H9 (cell line): ENCODE measurements around the gene DTNBP1. TPM values are rescaled to one million over a fixed set of nuclear protein-coding genes. Genes with fewer than 3 reads are reported as not detected.

Experiments
- DNase-seq: peaks from one replicate; pipeline ENCODE4 v3.0.0-alpha.2; 2017
- H2AFZ ChIP-seq: one replicate; pipeline ENCODE4 v1.6.1; 2013; ENCODE audit warnings: mild to moderate bottlenecking, low read length, control low read depth, moderate library complexity
- H2AK5ac ChIP-seq: 2 replicates; pipeline ENCODE4 v1.6.1; 2013; ENCODE audit warnings: low read length, control low read depth, mixed read lengths; ENCODE audit not compliant: insufficient read length
- H2BK120ac ChIP-seq: one replicate; pipeline ENCODE4 v1.6.1; 2013; ENCODE audit warnings: low read depth, mild to moderate bottlenecking, low read length, control low read depth, inconsistent platforms; ENCODE audit not compliant: poor library complexity, severe bottlenecking
- H2BK12ac ChIP-seq: 2 replicates; pipeline ENCODE4 v1.6.1; 2013; ENCODE audit warnings: low read length, control low read depth, mixed read lengths, low read depth; ENCODE audit not compliant: insufficient read length
- H2BK15ac ChIP-seq: 2 replicates; pipeline ENCODE4 v1.6.1; 2013; ENCODE audit warnings: low read depth, low read length, control low read depth
- H2BK20ac ChIP-seq: one replicate; pipeline ENCODE4 v1.6.1; 2013; ENCODE audit warnings: low read depth, mild to moderate bottlenecking, low read length, control low read depth, inconsistent platforms; ENCODE audit not compliant: poor library complexity, severe bottlenecking
- H2BK5ac ChIP-seq: 2 replicates; pipeline ENCODE4 v1.6.1; 2013; ENCODE audit warnings: low read length, control low read depth, mixed read lengths; ENCODE audit not compliant: insufficient read length
- H3K14ac ChIP-seq: 2 replicates; pipeline ENCODE4 v1.6.1; 2013; ENCODE audit warnings: low read length, control low read depth; ENCODE audit not compliant: insufficient read depth
- H3K18ac ChIP-seq: 2 replicates; pipeline ENCODE4 v1.6.1; 2013; ENCODE audit warnings: low read depth, mild to moderate bottlenecking, mixed read lengths, low read length, control low read depth; ENCODE audit not compliant: insufficient read length
- H3K23ac ChIP-seq: 2 replicates; pipeline ENCODE4 v1.6.1; 2013; ENCODE audit warnings: low read length, control low read depth, mixed read lengths, low read depth; ENCODE audit not compliant: insufficient read length
- H3K23me2 ChIP-seq: 2 replicates; pipeline ENCODE4 v1.6.1; 2013; ENCODE audit warnings: low read depth, mild to moderate bottlenecking, mixed read lengths, low read length, control low read depth; ENCODE audit not compliant: insufficient read length, poor library complexity, severe bottlenecking
- H3K27ac ChIP-seq: 2 replicates; pipeline ENCODE4 v1.5.1; 2013; ENCODE audit warnings: low read length, control low read depth, mixed read lengths, low read depth; ENCODE audit not compliant: insufficient read length
- H3K27me3 ChIP-seq: 2 replicates; pipeline ENCODE4 v1.6.1; 2013; ENCODE audit warnings: low read length, control low read depth, inconsistent platforms; ENCODE audit not compliant: insufficient read depth
- H3K4ac ChIP-seq: 2 replicates; pipeline ENCODE4 v1.6.1; 2013; ENCODE audit warnings: low read depth, mild to moderate bottlenecking, control low read depth, inconsistent platforms, low read length, moderate library complexity
- H3K4me1 ChIP-seq: 2 replicates; pipeline ENCODE4 v1.6.1; 2013; ENCODE audit warnings: low read length, control low read depth, inconsistent platforms; ENCODE audit not compliant: insufficient read depth
- H3K4me2 ChIP-seq: 2 replicates; pipeline ENCODE4 v1.6.1; 2013; ENCODE audit warnings: low read length, control low read depth, mixed read lengths; ENCODE audit not compliant: insufficient read length, insufficient read depth
- H3K56ac ChIP-seq: 2 replicates; pipeline ENCODE4 v1.6.1; 2013; ENCODE audit warnings: low read depth, mild to moderate bottlenecking, mixed read lengths, low read length, control low read depth; ENCODE audit not compliant: insufficient read length
- H3K79me1 ChIP-seq: 2 replicates; pipeline ENCODE4 v1.6.1; 2013; ENCODE audit warnings: low read depth, mild to moderate bottlenecking, moderate library complexity, low read length, control low read depth, inconsistent platforms; ENCODE audit not compliant: insufficient read depth, poor library complexity, severe bottlenecking
- H3K79me2 ChIP-seq: 2 replicates; pipeline ENCODE4 v1.6.1; 2013; ENCODE audit warnings: low read length, control low read depth, inconsistent platforms; ENCODE audit not compliant: insufficient read depth
- H3K9ac ChIP-seq: 2 replicates; pipeline ENCODE4 v1.6.1; 2013; ENCODE audit warnings: low read length, control low read depth, mixed read lengths; ENCODE audit not compliant: insufficient read length; ENCODE audit errors: extremely low read depth
- H3K9me3 ChIP-seq: one replicate; pipeline ENCODE4 v1.6.1; 2013; ENCODE audit warnings: low read depth, low read length, inconsistent platforms; ENCODE audit not compliant: control insufficient read depth
- H3T11ph ChIP-seq: one replicate; pipeline ENCODE4 v1.6.1; 2013; ENCODE audit warnings: mild to moderate bottlenecking, low read length, control low read depth, inconsistent platforms
- H4K20me1 ChIP-seq: one replicate; pipeline ENCODE4 v1.6.1; 2013; ENCODE audit not compliant: control insufficient read depth, insufficient read length, insufficient read depth
- H4K5ac ChIP-seq: 2 replicates; pipeline ENCODE4 v1.6.1; 2013; ENCODE audit warnings: low read depth, mild to moderate bottlenecking, mixed read lengths, low read length, control low read depth; ENCODE audit not compliant: insufficient read length
- H4K8ac ChIP-seq: replicated peaks from 2 replicates; pipeline ENCODE4 v1.6.1; 2013; ENCODE audit warnings: low read length, control low read depth, mixed read lengths, low read depth; ENCODE audit not compliant: insufficient read length
- H4K91ac ChIP-seq: 2 replicates; pipeline ENCODE4 v1.6.1; 2013; ENCODE audit warnings: low read depth, mild to moderate bottlenecking, moderate library complexity, mixed read lengths, low read length, control low read depth; ENCODE audit not compliant: insufficient read length
- H3K27ac Mint-ChIP-seq, 3 experiments: 2 replicates in 2 of 3; 3 replicates in 1 of 3; pipeline ENCODE4 v1.8.0; 2020 to 2021; ENCODE audit warnings: mixed read lengths in 3 of 3, mild to moderate bottlenecking in 1 of 3, moderate library complexity in 1 of 3
- H3K27me3 Mint-ChIP-seq: 2 replicates; pipeline ENCODE4 v1.8.0; 2021; ENCODE audit warnings: low read depth, mild to moderate bottlenecking, moderate library complexity, mixed read lengths
- H3K36me3 Mint-ChIP-seq, 3 experiments: 2 replicates in 2 of 3; 3 replicates in 1 of 3; pipeline ENCODE4 v1.8.0; 2020 to 2021; ENCODE audit warnings: low read depth in 3 of 3, mixed read lengths in 3 of 3; ENCODE audit not compliant: insufficient read depth in 1 of 3
- H3K4me1 Mint-ChIP-seq, 2 experiments: 2 replicates each; pipeline ENCODE4 v1.8.0; 2020; ENCODE audit warnings: mixed read lengths in 2 of 2
- H3K4me3 Mint-ChIP-seq, 2 experiments: 2 replicates in 1 of 2; 3 replicates in 1 of 2; pipeline ENCODE4 v1.8.0; 2020 to 2021; ENCODE audit warnings: mild to moderate bottlenecking in 2 of 2, mixed read lengths in 2 of 2, moderate library complexity in 1 of 2
- H3K9me3 Mint-ChIP-seq, 2 experiments: 2 replicates in 1 of 2; 3 replicates in 1 of 2; pipeline ENCODE4 v1.8.0; 2020; ENCODE audit warnings: mild to moderate bottlenecking in 2 of 2, mixed read lengths in 2 of 2, moderate library complexity in 1 of 2
- WGBS: extraction: QIAGEN DNeasy Blood & Tissue Kit; methylation state at CpG from one replicate; pipeline ENCODE4 v1.1.7; 2013; ENCODE audit warnings: missing lambda C conversion rate, low lambda C conversion rate, mixed read lengths; ENCODE audit not compliant: insufficient read length; ENCODE audit errors: extremely low coverage; 5-methylcytosine and 5-hydroxymethylcytosine counted together
- total RNA-seq: library from RNA; stranded (reverse); gene quantifications from 2 replicates; pipeline ENCODE4 v1.2.1, GENCODE V29; 2021
- TF ChIP-seq, protein P1 (sequence below): fragments of 200-600 bp; sonication (generic); conservative IDR thresholded peaks from 3 replicates; pipeline ENCODE4 v1.8.0; 2021; ENCODE audit warnings: antibody characterized with exemption, mild to moderate bottlenecking

DTNBP1 gene
- total RNA-seq, 1 experiment from 2014 or later, result 12.9 TPM

DNA sequence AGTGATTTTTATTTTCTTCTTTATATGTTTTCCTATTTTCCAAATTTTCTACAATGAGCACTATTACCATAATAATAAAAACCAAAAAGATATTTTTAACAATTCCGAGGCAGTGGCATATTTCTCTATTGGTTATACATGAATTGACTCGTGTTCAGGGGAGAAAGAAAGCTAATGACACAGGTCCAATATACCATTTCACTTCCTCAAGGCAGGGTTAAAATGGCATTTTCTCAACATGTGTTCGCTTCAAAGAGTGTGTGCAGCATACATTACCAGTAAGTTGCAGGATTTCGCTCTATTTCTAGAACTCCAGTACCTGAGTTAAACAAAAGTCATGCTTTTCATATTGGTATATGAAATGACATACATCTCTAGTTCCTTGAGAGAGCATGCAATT is 35.1 kb upstream of the DTNBP1 start:
- no CpG with 5 or more reads among the region's 4 CpGs for WGBS
- no peak overlapping the region for H3K27ac ChIP-seq
- no peak overlapping the region for H3K14ac ChIP-seq
- Mint-ChIP-seq H3K27ac (no peak overlapping the region), H3K36me3 (no peaks in the 10 kb centered on the region; a peak in 3 of 7 replicates), H3K9me3 (peaks cover 2 to 3% of the 10 kb centered on the region in 2 experiments; a peak in 2 of 5 replicates), H3K27me3 (no peaks in the 10 kb centered on the region), H3K4me1 (no peaks in the 10 kb centered on the region), H3K4me3 (no peak overlapping the region)
- H3K4me2 ChIP-seq, result no peak overlapping the region
- H3K4me1 ChIP-seq, result no peaks in the 10 kb centered on the region
- no peak overlapping the region for H3K56ac ChIP-seq
- no peak overlapping the region for H2AK5ac ChIP-seq
- no peak overlapping the region for H2AFZ ChIP-seq
- no peak overlapping the region for H3K18ac ChIP-seq
- H2BK12ac ChIP-seq, result no peak overlapping the region
- DNase-seq, result no peak
- H3K23me2 ChIP-seq, result no peaks in the 10 kb centered on the region
- no peaks in the 10 kb centered on the region for H4K20me1 ChIP-seq
- H3K27me3 ChIP-seq, result no peaks in the 10 kb centered on the region
- no peak overlapping the region for H4K8ac ChIP-seq
- H3K79me1 ChIP-seq, result no peaks in the 10 kb centered on the region
- no peak overlapping the region for H2BK5ac ChIP-seq
- H2BK15ac ChIP-seq, result no peak overlapping the region
- H4K91ac ChIP-seq, result no peak overlapping the region
- H3K23ac ChIP-seq, result no peak overlapping the region
- H2BK120ac ChIP-seq, result no peak overlapping the region
- H3T11ph ChIP-seq, result no peak overlapping the region
- TF ChIP-seq, protein P1, sequence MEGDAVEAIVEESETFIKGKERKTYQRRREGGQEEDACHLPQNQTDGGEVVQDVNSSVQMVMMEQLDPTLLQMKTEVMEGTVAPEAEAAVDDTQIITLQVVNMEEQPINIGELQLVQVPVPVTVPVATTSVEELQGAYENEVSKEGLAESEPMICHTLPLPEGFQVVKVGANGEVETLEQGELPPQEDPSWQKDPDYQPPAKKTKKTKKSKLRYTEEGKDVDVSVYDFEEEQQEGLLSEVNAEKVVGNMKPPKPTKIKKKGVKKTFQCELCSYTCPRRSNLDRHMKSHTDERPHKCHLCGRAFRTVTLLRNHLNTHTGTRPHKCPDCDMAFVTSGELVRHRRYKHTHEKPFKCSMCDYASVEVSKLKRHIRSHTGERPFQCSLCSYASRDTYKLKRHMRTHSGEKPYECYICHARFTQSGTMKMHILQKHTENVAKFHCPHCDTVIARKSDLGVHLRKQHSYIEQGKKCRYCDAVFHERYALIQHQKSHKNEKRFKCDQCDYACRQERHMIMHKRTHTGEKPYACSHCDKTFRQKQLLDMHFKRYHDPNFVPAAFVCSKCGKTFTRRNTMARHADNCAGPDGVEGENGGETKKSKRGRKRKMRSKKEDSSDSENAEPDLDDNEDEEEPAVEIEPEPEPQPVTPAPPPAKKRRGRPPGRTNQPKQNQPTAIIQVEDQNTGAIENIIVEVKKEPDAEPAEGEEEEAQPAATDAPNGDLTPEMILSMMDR, result no peak
- H3K4ac ChIP-seq, result no peak overlapping the region
- H2BK20ac ChIP-seq, result no peak overlapping the region
- H3K9ac ChIP-seq, result no peak overlapping the region
- no peaks in the 10 kb centered on the region for H3K79me2 ChIP-seq
- no peaks in the 10 kb centered on the region for H3K9me3 ChIP-seq
- H4K5ac ChIP-seq, result no peak overlapping the region
